IPS DF 4.7 (cell line): ENCODE measurements around the gene KCTD1.

Experiments used
- DNase-seq: peaks from one replicate; pipeline ENCODE4 v3.0.0-alpha.2; 2013; ENCODE audit warnings: low spot score; ENCODE audit errors: extremely low read depth

The KCTD1 gene

DNA sequence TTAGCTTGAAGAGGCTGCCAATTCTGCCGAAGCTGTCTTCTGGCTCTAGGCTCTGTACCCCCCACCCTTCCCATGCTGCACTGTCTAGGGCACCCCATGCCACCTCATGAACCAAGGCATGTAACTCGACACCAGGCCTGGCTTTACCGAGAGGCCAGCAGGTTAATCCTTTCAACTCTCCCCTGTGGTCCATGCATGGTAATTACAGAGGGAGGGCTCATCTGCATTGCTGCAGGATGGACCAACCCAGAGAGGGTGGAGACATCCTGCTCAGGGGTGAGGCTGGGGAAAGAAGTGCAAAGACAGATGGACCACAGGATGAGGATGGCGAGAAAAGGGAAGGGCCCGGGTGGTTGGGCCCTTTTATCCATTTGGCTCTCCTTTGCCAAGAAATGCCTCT, 65.8 kb downstream of the KCTD1 start:
- DNase-seq = no peak

DNA sequence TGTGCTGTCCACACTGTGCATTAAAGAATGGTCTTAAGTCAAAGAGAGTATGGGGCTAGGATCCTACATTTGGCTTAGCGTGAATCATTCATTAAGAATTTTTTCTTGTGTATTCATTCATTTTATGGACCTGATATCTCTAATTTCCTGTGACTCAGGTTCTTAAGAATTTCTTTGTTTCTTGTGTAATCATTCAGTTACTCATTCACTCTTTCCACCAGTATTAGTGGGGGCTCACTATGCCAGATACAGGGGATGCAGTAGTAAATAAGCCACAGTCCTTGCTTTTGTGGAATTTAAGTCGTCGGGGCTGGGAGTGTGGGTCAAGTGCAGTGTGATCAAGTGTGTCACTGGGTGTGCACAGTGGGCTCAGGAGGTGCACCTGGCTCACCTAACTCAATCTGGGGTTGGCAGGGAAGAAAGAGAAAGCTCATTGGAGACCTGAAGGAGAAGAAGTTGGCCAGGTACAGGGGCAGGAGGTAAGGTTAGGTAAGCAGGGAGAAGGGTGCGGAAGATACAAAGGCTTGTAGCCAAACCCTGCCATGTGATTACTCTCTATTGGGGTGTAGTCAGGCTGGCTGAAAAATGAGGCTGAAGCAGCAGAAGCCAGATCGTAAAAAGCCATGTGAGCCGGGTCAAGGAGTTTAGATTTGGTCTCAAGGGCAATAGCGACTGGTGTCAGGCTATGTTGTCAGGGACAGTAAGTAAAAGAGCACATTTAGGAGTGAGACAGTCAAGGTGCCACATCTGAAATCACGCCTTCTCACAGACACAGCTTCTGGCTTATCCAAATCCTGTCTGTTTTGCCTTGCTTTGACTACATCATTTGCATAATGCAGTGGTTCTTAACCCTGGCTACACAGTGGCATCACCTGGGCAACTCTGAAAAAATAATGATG, 67.2 kb downstream of the KCTD1 start:
- DNase-seq = no peak

DNA sequence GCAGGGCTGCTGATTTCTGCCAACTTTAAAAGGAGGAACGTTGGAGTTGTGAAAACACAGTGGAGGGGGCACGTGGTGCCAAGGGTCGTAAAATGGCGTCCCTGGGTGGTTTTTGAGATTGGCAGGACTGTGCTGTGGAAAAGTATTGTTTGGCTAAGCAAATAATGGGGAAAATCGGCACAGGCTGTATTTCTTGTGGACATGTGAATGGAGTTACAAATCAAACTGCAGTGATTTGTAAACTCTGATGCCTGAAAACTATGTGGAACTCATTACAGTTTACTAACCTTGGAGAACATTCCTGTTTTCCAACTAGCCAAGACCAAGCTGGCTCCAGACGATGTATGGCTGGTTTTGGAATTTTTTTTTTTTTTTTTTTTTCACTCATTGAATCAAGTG, 68.7 kb downstream of the KCTD1 start:
- no peak for DNase-seq

DNA sequence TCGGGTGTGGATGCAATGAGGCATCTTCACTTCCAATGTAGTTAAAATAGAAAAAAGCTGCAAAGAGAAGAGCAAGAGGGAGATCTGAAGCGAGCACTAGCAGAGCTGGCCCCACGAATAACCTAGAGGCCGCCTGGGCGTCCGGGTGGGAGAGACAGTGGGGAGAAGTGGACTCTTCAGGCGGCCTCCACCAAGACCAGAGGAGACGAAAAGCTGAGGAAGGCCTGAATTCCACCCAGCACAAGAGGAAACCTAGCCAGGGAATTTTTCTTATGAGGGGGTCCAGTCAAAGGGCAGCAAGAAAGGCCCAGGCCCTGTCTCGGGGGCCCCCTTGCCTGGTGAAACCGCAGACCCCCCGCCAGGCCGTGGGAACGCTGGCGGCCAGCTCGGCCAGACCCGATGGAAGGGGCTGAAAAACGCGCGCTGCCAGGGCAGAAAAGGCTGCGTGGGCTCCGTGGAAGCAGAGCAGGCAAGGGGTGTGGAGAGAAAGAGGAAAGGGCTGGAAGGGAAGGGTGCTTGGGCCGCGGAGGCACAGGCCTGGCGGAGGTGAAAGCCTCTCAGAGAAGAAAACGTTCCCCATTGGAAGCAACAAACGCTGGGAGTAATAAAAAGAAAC, 69.2 kb downstream of the KCTD1 start:
- DNase-seq = no peak

DNA sequence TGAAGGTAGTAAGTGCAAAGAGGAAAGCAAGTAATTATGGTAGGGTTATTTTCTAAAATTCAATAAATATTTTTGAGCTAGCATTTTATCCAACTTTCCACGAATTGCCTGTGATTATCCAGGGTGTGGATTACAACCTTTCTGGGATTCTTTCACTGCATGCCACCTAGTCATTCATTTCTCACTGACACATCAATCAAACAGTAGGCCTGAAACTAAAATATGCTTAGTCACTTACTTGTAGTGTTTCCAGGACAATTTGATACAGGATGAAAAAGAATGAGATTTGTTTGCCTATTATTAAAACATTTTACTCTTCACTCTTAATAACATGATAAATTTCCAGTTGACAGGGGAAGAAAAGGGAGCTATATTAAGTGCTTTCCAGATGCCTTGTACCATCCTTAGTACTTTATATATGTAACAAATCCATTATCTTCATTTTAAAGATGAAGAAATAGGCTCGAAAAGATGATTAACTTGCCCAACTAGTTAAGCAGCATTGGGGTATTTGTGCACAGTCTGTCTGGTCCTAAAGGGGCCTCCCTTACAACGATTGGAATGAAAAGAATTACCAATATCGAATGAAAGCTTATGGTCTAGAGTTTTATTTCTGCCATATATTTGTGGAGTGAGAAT, 70.4 kb downstream of the KCTD1 start:
- no peak for DNase-seq

DNA sequence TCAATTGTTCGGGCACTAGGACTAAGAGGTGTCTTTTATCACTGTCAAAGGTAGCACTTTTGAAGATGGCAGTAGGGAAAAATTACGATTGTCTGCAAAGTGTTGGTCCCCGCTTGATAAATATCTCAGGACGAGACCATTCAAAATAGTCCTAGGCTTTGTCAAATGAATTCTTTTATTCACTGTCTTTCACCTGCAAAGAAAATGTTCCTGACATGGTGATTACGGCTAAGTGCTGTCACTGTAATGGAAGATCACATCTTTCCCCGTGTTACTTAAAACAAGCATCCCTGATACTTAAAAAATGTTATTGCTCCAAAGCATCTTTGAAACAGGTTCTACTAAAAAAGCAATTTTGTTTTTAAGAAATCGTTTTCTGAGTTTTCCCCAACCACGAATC, 71.7 kb downstream of the KCTD1 start:
- DNase-seq = no peak

DNA sequence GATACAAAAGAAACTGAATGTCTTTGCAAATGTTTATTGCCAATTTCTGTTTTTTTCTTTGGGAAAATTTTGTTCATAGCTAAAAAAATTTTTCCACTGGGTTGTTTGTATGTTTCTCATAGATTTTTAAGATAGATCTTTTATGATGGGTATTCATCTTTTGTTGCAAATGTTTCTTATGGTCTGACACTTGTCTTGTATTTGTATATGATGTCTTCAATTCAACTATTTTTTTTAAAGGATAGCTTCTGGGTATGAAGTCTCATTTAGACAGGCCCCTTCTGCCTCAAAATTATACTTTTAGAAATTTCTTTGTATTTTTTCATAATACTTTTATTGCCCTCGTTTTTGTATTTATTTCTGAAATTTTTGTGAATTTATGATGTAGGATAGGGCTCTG, 73.8 kb downstream of the KCTD1 start:
- no peak for DNase-seq

DNA sequence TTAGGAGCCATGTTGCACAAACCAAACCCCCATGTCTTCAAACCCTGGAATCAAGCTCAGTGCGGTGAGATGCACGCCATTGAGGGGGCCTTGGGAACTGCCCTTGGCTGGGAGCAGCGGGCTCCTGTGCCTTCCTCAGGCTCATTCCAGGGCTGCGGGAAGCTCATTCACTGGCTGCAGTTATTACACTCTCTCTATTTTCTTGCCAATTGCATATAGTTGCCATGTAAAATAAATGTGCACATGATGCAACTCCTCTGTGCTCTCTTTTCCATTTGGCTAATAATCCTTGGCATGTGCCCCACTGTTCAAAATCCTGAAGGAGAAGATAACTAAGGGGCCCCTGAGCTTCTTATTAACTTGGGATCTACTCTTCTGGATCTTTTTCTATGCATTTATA, 74.7 kb downstream of the KCTD1 start:
- DNase-seq = no peak

DNA sequence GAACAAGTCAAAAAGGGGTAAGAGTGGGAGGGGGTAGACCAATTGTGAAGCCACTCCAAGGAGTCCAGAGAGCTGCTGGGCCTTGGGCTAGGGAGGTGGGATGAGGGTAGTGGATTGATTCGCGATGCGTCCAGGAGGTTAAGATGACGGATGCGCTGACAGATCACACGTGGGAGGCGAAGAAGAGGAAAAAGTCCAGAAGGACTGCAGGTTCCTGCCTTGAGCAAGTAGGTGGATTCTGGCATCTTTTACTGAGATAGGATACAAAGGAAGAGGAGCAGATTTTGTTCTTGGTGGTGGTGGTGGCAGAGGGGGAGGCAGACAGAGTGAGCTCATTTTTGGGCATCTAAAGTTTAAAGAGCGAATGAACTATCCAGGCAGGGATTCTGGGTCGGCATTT, 76.5 kb downstream of the KCTD1 start:
- no peak for DNase-seq

DNA sequence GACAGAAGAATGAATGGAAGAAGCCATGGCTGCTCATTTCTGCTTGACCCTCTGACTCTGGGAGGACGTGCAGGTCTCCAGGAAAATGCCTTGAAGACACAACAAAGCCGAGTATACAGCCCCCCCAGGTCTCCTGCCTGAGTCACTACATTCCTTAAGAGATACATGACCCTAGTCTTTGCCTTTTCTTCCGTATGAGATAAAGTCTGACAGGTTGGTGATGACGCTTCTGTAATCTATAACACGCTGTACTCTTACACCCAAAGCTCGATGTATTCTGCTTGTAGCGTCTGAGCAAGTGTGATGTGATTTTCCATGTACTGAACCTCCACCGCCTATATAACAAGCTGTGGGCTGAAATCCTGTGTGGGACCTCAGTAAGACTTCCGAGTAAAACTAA, 77.3 kb downstream of the KCTD1 start:
- DNase-seq = no peak

DNA sequence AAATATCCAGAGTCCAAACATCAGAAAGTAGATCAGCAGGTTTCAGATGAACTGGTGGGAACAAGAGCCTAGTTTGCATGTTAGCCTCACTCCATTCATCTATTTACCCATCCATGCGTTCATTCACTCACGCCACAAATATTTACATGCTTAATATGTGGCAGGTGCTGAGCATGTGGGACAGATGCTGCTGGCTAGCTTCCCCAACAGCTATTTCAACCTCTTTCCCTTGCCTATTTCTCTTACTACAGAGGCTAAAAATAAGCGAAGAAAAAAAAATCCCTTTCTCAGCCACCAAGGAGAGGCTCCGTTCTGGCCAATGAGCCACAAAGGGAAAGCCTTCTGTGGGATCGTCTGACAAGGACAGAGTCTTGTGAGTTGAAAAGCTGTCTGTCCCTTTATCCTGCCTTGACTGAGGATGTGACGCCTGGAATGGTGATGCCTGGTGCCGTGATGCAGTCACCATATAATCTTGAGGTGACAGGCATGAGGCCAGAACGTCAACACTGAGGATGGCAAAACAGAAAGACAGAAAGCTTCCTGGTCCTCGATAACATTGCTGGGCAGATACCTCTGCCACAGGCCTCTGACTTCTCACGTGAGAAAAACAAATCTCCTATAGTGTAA, 78.2 kb downstream of the KCTD1 start:
- no peak for DNase-seq

DNA sequence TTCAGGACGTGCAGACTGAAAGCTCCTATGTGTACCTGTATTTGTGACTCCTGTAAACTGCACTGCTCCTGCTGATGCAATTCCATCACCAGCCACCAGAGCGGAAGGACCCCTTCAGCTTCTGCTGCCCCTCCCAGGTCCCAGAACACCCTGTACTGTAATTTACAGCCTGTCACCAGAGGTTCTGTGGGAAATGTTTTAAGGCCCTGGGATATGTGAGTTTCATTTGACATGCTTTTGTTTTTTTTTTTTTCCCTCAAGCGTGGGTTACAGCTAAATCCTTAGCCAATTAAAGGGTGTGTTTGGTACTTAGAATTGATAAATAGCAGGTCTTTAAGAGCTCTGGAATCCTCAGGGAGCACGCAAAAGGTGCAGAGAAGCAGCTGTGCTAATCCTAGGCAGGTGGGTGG, 79.4 kb downstream of the KCTD1 start:
- no peak for DNase-seq

DNA sequence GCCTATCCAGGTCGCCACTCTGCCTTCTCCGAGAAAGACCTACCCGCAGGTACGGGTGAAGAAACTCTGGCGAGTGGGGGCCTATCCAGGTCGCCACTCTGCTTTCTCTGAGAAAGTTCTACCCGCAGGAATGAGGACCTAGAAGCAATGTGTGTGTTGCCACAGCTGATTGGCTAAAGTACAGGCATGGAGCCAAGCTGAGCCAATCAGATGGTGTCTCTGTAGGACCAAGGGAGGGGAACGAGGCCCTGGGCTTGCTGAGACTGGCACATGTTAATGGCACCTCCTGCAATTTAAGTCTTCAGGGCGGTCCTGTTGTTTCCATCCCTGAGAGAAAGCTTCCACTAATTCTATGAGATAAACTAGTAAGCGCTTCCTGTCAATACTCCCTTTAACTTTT, 82.3 kb downstream of the KCTD1 start:
- DNase-seq = no peak

DNA sequence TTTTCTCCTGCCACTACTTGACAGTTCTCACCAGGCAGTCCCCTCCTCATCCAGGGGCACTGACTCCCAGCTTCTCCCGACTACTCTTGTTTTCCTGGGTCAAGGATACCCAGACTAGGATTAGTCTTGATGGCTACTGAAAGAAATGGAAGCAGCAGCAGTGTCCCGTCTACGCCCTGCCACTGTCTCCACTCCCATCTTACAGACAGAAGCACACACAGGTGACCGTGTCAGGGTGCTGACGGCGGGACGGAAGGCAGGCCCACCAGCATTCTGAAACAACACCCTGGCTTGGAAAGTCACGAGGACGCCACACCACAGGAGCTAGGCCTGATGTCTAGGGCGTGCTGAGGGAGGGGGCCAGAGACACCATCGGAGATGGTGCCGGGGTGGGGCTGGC, 82.9 kb downstream of the KCTD1 start:
- DNase-seq = no peak

DNA sequence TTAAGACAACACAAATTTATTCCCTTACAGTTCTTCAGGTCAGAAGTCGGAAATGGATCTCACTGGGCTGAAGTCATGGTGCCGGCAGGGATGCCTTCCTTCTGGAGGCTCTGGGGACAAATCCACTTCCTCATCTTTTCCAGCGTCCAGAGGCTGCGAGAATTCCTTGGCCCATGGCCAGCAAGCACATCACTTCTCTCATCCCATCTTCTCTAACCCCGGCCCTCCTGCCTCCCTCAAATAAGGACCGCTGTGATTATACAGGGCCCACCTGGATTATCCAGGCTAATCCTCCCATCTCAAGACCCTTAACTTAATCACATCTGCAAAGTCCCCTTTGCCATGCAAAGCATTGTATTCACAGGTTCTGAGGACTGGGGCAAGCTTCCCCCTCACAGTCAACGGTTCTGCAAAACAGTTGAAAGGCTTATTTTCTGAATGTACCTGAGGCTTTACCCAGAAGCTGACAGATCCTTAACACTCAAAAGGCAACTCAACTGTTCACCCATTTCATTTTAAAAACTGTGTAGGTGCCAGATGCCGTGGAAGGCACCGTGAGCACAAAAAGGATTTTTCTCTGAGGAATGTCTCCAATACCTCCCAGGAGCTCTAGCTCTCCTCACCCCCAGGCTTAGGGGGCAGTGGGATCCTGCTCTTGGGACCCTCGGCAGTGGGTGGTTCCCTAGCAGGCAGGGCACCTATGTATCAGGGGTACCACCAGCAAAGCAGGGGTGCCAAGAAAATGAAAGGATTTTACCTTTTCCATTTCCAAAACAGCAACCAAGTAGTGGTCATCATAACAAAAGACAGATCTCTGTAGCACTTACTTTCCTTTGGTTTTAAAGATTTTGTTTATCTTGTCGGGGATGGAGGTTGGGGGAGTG, 84.0 kb downstream of the KCTD1 start:
- DNase-seq = no peak

DNA sequence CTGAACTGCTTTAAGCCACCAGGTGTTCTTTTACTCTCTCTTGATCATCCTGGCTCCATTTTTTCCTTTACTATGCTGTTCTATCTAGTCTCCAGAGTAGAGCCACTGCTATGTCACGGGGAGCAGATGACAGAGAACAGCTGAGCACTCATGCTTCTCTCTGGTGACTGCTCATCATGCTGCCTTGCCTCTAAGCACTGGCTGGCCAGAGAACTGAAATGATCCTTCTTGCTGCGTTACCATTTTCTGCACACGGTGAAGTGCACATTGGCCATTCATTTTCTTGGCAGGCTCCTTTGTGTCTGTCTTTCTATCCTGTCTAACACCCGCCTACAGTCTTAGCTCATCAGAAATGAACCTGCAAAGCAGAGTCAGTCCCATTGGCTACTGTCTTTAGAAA, 86.0 kb downstream of the KCTD1 start:
- DNase-seq = no peak

DNA sequence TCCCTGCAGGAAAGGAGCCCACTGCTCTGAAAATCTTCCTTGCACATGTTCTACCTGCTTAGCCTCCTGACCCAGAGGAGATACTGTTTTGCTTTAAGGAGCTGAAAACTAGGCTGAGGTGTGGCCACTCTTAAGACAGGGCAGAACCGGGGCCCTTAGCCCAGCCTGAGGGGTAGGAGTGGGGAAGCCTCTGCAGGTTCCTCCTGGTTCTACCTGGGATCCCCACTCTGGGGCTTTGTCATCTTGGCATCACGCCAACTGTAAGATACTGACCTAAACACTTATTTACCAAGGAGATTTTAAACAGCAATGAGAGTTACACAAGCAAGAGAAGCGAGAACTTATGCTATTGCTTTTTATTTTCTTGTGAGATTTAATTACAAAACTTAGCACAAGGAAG, 86.9 kb downstream of the KCTD1 start:
- no peak for DNase-seq

DNA sequence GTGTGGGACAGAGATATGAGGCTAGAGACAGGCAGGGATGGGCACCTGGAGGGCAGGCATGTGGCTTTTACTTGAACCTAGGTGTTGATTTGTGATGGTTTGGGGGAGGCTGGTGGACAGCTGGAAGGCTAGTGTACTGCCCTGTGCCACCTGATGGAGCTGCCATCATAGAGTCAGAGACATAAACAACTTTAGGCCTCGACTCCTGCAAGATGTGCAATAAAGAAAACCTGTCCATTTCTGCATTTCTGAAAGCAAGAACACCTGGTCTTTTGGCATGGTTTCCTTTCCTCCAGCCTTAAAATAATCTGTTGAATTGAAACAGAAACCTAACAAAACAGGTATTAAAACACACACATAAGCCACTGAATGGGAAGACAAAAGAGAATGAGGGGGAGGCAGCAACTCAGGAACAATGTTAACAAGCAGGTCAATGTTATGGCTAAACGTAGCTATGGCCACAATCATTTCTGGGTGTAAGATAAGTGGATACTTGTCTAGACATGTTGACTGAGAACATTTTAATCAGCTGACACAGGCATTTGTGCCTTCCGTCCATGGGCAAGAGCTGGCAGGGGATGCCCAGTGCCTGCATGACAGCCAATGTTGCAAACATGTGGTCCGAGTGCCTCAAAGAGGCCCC, 87.8 kb downstream of the KCTD1 start:
- DNase-seq = no peak

DNA sequence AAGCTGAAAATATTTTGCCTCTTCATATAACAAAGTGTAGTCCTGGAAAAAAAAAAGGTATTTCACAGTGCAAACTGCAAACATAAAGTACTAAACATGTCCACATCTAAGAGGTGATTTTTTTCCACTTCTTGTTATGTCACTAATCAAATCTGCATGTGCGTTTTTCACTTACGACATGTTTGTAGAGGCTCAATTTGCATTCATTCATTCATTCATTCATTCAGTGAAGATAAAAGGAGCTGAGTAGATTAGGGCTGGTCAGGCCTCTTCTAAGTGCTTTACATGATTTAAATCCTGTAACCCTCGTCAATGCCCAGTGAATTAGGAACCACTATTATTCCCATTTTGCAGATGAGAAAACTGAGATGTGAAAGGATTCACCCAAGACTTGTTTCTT, 88.5 kb downstream of the KCTD1 start:
- DNase-seq = no peak

DNA sequence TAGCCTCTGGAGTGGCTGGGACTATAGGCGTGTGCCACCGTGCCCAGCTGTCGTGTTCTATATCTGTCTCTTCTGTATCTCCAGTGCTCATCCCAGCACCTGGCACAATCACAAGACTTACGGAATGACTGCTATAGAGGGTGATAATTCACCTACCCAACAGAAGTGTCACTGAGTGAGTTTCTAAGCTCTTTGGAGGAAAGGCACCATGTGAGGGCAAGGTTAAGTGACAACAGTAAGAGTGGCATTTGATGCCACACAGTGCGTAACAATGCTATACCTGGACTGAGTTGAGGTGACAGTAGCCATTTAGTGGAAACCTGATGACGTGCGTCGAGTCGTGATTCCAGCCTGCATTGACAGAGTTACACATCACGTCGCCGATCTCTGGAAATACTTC, 89.0 kb downstream of the KCTD1 start:
- DNase-seq = no peak
